HG03095 (cell line): ENCODE data around the gene CPA1.

ENCODE experiments used
- ATAC-seq: cut with Tn5 transposase; IDR thresholded peaks from one replicate; pipeline ENCODE4 v1.9.1; 2021; ENCODE audit warnings: moderate library complexity; ENCODE audit not compliant: unreplicated experiment

The CPA1 gene

GRCh38 chr7:130423501-130424037 lies 43.3 kb downstream of the CPA1 start:
- ATAC-seq, result no peak

GRCh38 chr7:130425796-130426195 lies 45.5 kb downstream of the CPA1 start:
- no peak for ATAC-seq

DNA sequence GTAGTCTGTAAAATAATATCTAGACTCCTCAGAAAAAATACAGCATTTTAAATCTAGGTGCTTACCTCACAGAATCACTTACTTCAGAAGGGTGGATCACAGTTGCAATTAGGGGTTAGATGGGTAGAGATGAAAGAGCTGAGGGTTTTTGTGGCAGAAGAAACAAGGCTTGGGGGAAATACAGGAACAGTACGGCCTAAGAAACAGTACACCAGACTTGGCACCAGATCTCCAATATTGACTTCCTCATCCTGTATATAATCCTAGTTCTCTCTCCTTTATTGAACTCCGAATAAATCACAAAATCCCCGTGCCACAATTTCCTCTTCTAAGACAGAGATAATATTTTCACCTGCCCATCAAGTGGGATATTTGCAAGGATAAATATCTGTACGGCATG lies 46.3 kb downstream of the CPA1 start:
- ATAC-seq, result no peak

DNA sequence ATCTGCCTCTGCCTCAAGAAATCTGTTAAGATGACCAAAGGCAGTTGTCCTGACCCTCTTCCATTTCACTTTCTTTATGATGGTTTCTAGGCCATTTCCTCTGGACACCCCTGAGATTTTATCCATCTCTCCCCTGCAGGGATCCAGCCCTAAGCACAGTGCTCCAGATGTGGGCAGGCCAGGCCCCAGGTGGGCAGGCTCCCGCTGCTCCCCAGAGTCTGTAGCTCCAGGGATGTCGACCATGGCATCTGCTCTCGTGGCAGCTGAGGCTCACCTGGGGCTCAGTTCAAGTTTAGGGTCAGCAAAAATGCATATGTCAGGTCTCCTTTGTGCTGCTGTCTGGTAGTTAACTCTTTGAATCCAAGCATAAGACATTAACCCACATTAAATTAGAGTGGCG lies 48.7 kb downstream of the CPA1 start:
- ATAC-seq, result no peak

- ATAC-seq, result no peak
Measured at GRCh38 chr7:130430115-130430514, 49.8 kb downstream of the CPA1 start.

DNA sequence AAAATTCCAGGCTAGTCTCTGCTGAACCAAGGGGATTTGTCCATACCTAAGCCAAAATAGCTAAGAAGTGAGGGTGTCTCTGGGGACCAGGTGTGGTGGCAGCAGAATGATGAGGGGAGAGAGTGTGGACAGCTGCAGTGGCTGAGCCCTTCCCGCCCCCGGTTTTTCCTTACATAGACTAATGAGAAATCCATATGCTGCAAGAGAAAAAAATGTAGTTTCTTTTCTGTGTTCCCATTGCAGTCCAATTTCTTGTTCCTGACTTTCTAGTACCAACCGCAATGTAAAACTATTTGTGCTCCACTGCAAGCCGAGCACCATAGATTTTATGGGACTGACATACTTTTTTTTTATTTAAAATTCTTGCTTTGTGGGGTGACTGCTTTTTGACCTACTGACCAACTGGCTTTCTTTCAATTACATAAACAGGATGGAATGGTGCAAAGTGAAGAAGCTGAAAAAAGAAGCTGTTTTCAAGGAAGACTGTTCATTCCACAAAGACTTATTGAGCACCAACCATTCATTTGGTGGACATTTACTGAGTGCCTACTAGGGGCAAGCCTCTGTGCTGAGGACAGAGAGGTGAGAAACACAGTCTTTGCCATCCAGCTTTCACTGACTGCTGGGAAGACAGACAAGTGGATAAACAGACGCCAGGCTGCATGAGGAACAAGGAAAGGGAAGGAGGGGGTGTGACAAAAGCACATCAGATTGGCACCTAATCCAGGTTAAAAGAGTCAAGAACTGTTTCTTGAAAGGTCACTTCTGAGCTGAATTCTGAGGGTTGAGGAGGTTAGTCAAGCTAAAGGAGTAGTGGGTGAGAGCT lies 50.8 kb downstream of the CPA1 start:
- ATAC-seq, result no peak

DNA sequence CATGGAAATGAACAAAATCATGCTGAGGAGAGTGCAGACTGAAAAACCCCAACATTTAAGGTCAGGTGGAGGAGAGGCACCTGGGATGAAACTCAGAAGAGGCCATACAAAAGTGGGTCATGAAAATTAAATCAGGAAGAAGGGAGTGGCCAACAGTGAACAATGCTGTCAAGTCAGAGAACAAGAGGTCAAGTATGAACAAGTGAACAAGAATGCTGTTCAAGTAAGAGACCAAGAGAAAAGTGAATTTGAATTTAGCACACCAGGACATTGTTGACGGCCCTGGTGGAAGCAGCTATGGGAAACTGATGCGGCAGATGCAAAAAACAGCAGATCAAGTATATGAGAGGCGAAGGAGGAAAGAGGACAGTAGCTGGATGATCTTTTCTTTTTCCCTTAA lies 52.6 kb downstream of the CPA1 start:
- ATAC-seq, result no peak

GRCh38 chr7:130433301-130433700 lies 53.0 kb downstream of the CPA1 start:
- no peak for ATAC-seq

GRCh38 chr7:130435311-130435854 lies 55.1 kb downstream of the CPA1 start:
- no peak for ATAC-seq

DNA sequence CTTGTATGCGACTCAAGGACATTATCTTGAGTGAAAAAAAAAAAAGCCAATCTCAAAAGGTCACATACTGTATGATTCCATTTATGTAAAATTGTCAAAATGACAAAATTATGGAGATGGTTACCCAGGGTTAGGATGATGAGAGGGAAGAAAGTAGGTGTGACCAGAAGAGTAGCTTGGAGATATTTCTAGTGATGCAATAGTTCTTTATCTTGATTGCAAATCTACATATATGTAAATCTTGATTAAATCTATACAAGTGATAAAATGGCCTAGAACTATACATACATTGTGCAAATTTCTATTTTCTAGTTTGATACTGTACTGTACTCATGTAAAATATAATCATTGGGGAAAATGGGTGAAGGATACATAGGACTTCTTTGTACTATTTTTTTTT lies 56.0 kb downstream of the CPA1 start:
- no peak for ATAC-seq
